Neural cell (in vitro differentiated cells): ENCODE measurements around the gene ITK. TPM values are rescaled to one million over a fixed set of nuclear protein-coding genes. Genes with fewer than 3 reads are reported as not detected.
A peak's percentile ranks its signal among the peaks of the same experiment; 100 is the strongest.

Source experiments
- H2AFZ ChIP-seq: fragments of 200-600, 300-800 bp; sonication (generic), shearing (Covaris generic); 2 replicates; pipeline ENCODE4 v1.6.0; 2014; ENCODE audit warnings: low read depth, mild to moderate bottlenecking, antibody characterized with exemption, low read length, moderate library complexity
- H3F3A ChIP-seq: fragments of 200-600 bp; shearing (Covaris generic); 2 replicates; pipeline ENCODE4 v1.6.1; 2016; ENCODE audit warnings: mild to moderate bottlenecking, moderate library complexity, mixed read lengths, antibody characterized with exemption, low read length; ENCODE audit not compliant: insufficient read depth, poor library complexity, severe bottlenecking
- H3K27ac ChIP-seq: fragments of 200-600, 300-800 bp; sonication (generic), shearing (Covaris generic); 2 replicates; pipeline ENCODE4 v1.5.1; 2014; ENCODE audit warnings: mild to moderate bottlenecking, low read length, moderate library complexity
- H3K27me3 ChIP-seq: fragments of 300-800, 200-600 bp; sonication (generic), shearing (Covaris generic); 2 replicates; pipeline ENCODE4 v1.6.0; 2014; ENCODE audit warnings: mild to moderate bottlenecking, low read depth, low read length, moderate library complexity; ENCODE audit not compliant: insufficient read depth
- H3K36me3 ChIP-seq: fragments of 300-800, 200-600 bp; sonication (generic), shearing (Covaris generic); 2 replicates; pipeline ENCODE4 v1.5.1; 2014; ENCODE audit warnings: mild to moderate bottlenecking, antibody characterized with exemption, low read length, moderate library complexity; ENCODE audit not compliant: insufficient read depth
- H3K4me2 ChIP-seq: fragments of 300-800, 200-600 bp; sonication (generic), shearing (Covaris generic); 2 replicates; pipeline ENCODE4 v1.6.0; 2014; ENCODE audit warnings: mild to moderate bottlenecking, low read length
- H3K4me3 ChIP-seq: fragments of 300-800, 200-600 bp; sonication (generic), shearing (Covaris generic); 2 replicates; pipeline ENCODE4 v1.5.1; 2014; ENCODE audit warnings: mild to moderate bottlenecking, low read length, moderate library complexity
- H3K79me2 ChIP-seq: fragments of 200-600 bp; shearing (Covaris generic); replicated peaks from 2 replicates; pipeline ENCODE4 v1.6.0; 2014; ENCODE audit warnings: mild to moderate bottlenecking, low read length, moderate library complexity; ENCODE audit not compliant: insufficient read depth
- H3K9ac ChIP-seq: fragments of 300-800, 200-600 bp; sonication (generic), shearing (Covaris generic); 2 replicates; pipeline ENCODE4 v1.6.1; 2016; ENCODE audit warnings: mild to moderate bottlenecking, low read length, mixed read lengths
- H3K9me2 ChIP-seq: fragments of 200-600 bp; shearing (Covaris generic); 2 replicates; pipeline ENCODE4 v1.6.1; 2016; ENCODE audit warnings: mild to moderate bottlenecking, low read length, mixed read lengths; ENCODE audit not compliant: insufficient read depth
- H3K9me3 ChIP-seq: fragments of 200-600, 300-800 bp; sonication (generic), shearing (Covaris generic); 2 replicates; pipeline ENCODE4 v1.6.1; 2016; ENCODE audit warnings: mild to moderate bottlenecking, mixed run types, low read length, moderate library complexity, mixed read lengths
- H4K20me1 ChIP-seq: fragments of 200-600 bp; shearing (Covaris generic); 2 replicates; pipeline ENCODE4 v1.6.1; 2016; ENCODE audit warnings: mild to moderate bottlenecking, mixed run types; ENCODE audit not compliant: insufficient read depth
- CTCF ChIP-seq: fragments of 450-650 bp; IDR thresholded peaks from 2 replicates; pipeline ENCODE4 v1.5.1; 2014; ENCODE audit warnings: antibody characterized with exemption, mild to moderate bottlenecking, moderate library complexity; ENCODE audit not compliant: poor library complexity, severe bottlenecking
- EP300 ChIP-seq: fragments of 450-650 bp; conservative IDR thresholded peaks from 2 replicates; pipeline ENCODE4 v1.6.1; 2014; ENCODE audit warnings: antibody characterized with exemption, mild to moderate bottlenecking, moderate library complexity; ENCODE audit not compliant: poor library complexity, severe bottlenecking
- EZH2 ChIP-seq: fragments of 200-600, 300-800 bp; shearing (Covaris generic), sonication (generic); IDR thresholded peaks from 2 replicates; pipeline ENCODE4 v1.6.1; 2014; ENCODE audit warnings: antibody characterized with exemption, low read length, borderline replicate concordance, mild to moderate bottlenecking; ENCODE audit not compliant: insufficient read depth, poor library complexity, severe bottlenecking
- MXI1 ChIP-seq: fragments of 450-650 bp; conservative IDR thresholded peaks from 2 replicates; pipeline ENCODE4 v1.6.1; 2014; ENCODE audit warnings: antibody characterized with exemption, mild to moderate bottlenecking; ENCODE audit not compliant: poor library complexity, severe bottlenecking
- POLR2AphosphoS5 ChIP-seq: IDR thresholded peaks from 2 replicates; pipeline ENCODE4 v1.6.1; 2012
- RAD21 ChIP-seq: fragments of 450-650 bp; conservative IDR thresholded peaks from 2 replicates; pipeline ENCODE4 v1.6.1; 2014; ENCODE audit warnings: antibody characterized with exemption, mild to moderate bottlenecking, moderate library complexity
- REST ChIP-seq: IDR thresholded peaks from 2 replicates; pipeline ENCODE4 v1.6.1; 2012; ENCODE audit warnings: borderline replicate concordance
- SMC3 ChIP-seq: fragments of 450-650 bp; conservative IDR thresholded peaks from 2 replicates; pipeline ENCODE4 v1.6.1; 2014; ENCODE audit warnings: antibody characterized with exemption, mild to moderate bottlenecking, moderate library complexity; ENCODE audit not compliant: poor library complexity
- TAF1 ChIP-seq: IDR thresholded peaks from 2 replicates; pipeline ENCODE4 v1.6.1; 2012; ENCODE audit warnings: low read depth
- polyA plus RNA-seq: library from polyadenylated mRNA; depleted of rRNA; stranded (reverse); fragments of >200 nt; gene quantifications from 2 replicates; pipeline ENCODE4 v1.2.3, GENCODE V29; 2014

Gene ITK
- polyA plus RNA-seq, 1 donor from 2014 or later: not detected

DNA sequence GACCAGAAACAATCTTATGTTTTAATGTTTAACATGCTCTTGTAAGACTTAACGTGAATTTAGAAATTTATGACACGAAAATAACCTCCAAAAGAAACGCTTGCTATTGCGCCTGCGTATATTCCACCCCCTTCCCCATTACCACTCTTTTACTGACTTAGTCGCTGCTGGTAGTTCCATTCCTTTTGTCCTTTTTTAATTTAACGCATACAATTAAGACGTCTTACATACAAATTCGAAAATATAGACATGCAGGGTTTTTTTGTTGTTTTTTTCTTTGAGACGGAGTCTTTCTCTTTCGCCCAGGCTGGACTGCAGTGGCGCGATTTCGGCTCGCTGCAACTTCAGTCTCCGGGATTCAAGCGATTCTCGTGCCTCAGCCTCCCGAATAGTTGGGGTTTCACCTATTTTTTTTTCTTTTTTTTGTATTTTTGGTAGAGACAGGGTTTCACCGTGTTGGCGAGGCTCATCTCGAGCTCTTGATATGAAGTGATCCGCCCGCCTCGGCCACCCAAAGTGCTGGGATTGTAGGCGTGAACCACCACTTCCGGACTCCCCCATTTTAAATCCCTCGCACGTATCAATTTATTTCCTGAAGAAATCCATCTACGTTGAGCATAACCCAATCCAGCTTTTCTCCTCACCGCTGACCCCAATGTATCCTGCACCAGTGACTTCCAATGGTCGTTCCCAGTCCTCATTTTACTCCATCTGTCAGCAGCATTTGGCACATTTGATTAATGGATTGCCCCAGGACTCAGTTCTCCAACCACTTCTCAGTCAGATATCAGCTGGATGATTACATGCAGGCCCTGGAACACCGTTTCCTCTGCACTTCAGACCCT is 37.3 kb upstream of the ITK start:
- no peak for TF ChIP-seq EZH2
- TF ChIP-seq CTCF: no peak
- TF ChIP-seq POLR2AphosphoS5: no peak
- no peak for TF ChIP-seq MXI1
- peak overlapping the region; percentile 8 for H3K4me2 ChIP-seq
- no peak overlapping the region for H3K27ac ChIP-seq
- no peaks in the 10 kb centered on the region for H3F3A ChIP-seq
- no peaks in the 10 kb centered on the region for H4K20me1 ChIP-seq
- H2AFZ ChIP-seq: peak overlapping the region; percentile 30
- no peaks in the 10 kb centered on the region for H3K27me3 ChIP-seq
- no peaks in the 10 kb centered on the region for H3K36me3 ChIP-seq
- no peak overlapping the region for H3K9ac ChIP-seq
- H3K9me3 ChIP-seq: no peaks in the 10 kb centered on the region
- H3K79me2 ChIP-seq: peaks cover 11% of the 10 kb centered on the region
- no peaks in the 10 kb centered on the region for H3K9me2 ChIP-seq
- H3K4me3 ChIP-seq: peak overlapping the region; percentile 94

GRCh38 chr5:157148734-157149615 is 31.7 kb upstream of the ITK start:
- Histone ChIP-seq H3K4me2 (no peak overlapping the region), H3K36me3 (no peaks in the 10 kb centered on the region), H3K27ac (no peak overlapping the region), H3K9me2 (no peaks in the 10 kb centered on the region), H3K79me2 (no peaks in the 10 kb centered on the region), H3F3A (no peaks in the 10 kb centered on the region), H3K9ac (no peak overlapping the region), H3K4me3 (no peak overlapping the region), H2AFZ (no peak overlapping the region), H3K9me3 (no peaks in the 10 kb centered on the region), H4K20me1 (no peaks in the 10 kb centered on the region), H3K27me3 (no peaks in the 10 kb centered on the region)
- TF ChIP-seq SMC3 (peak; percentile 87), RAD21 (peak; percentile 89), POLR2AphosphoS5 (no peak), MXI1 (no peak), TAF1 (no peak), EP300 (no peak), CTCF (peak; percentile 89), EZH2 (no peak), REST (no peak)
